Natural killer cell (primary cell): Measurements from ENCODE around the gene ZNF304. TPM values are rescaled to one million over a fixed set of nuclear protein-coding genes. Genes with fewer than 3 reads are reported as not detected.

Experiments
- ATAC-seq, 3 donors: fragments of 150-1000 bp in 2 of 3; fragments of 200-7000 bp in 1 of 3; cut with Tn5 transposase; 1 replicate in 1 of 3; 2 replicates in 2 of 3; pipeline ENCODE4 v1.10.0; 2021; ENCODE audit warnings: mild to moderate bottlenecking in 2 of 3, moderate library complexity in 2 of 3
- DNase-seq, 2 donors: peaks; one replicate each; pipeline versions ENCODE4 v3.0.0 to v3.0.0-alpha.2; 2013 to 2021; ENCODE audit warnings: mixed read lengths in 1 of 2
- H3K27ac ChIP-seq: one replicate; pipeline ENCODE4 v1.5.1; 2013; ENCODE audit warnings: mild to moderate bottlenecking, low read length
- H3K27me3 ChIP-seq: one replicate; pipeline ENCODE4 v1.6.1; 2013; ENCODE audit warnings: low read length; ENCODE audit not compliant: control insufficient read depth, insufficient read depth
- H3K36me3 ChIP-seq: one replicate; pipeline ENCODE4 v1.6.1; 2013; ENCODE audit warnings: low read length; ENCODE audit not compliant: control insufficient read depth, insufficient read depth
- H3K4me1 ChIP-seq: one replicate; pipeline ENCODE4 v1.6.1; 2013; ENCODE audit warnings: low read length; ENCODE audit not compliant: control insufficient read depth, insufficient read depth
- H3K4me3 ChIP-seq: one replicate; pipeline ENCODE4 v1.5.1; 2013; ENCODE audit warnings: low read length
- H3K9me3 ChIP-seq: one replicate; pipeline ENCODE4 v1.6.1; 2013; ENCODE audit warnings: low read length; ENCODE audit not compliant: control insufficient read depth, insufficient read depth
- H3K27ac Mint-ChIP-seq, 2 donors: one replicate each; pipeline ENCODE4 v1.8.0; 2022; ENCODE audit warnings: mild to moderate bottlenecking in 2 of 2, mixed read lengths in 2 of 2, moderate library complexity in 1 of 2
- H3K27me3 Mint-ChIP-seq, 2 donors: one replicate each; pipeline ENCODE4 v1.8.0; 2022; ENCODE audit warnings: low read depth in 2 of 2, mixed read lengths in 2 of 2
- H3K36me3 Mint-ChIP-seq: one replicate; pipeline ENCODE4 v1.8.0; 2022; ENCODE audit warnings: mixed read lengths
- H3K4me1 Mint-ChIP-seq, 2 donors: one replicate each; pipeline ENCODE4 v1.8.0; 2022; ENCODE audit warnings: mixed read lengths in 2 of 2
- H3K4me3 Mint-ChIP-seq: one replicate; pipeline ENCODE4 v1.8.0; 2022; ENCODE audit warnings: mild to moderate bottlenecking, moderate library complexity, mixed read lengths
- H3K9me3 Mint-ChIP-seq, 2 donors: one replicate each; pipeline ENCODE4 v1.8.0; 2022; ENCODE audit warnings: mixed read lengths in 2 of 2
- WGBS: methylation state at CpG from one replicate; pipeline ENCODE4 v1.1.7; 2013; ENCODE audit warnings: missing lambda C conversion rate; ENCODE audit not compliant: insufficient coverage; 5-methylcytosine and 5-hydroxymethylcytosine counted together
- intact Hi-C: fragments of 100-400 bp; cut with micrococcal nuclease; formaldehyde crosslinking; loops from one replicate; pipeline ENCODE4 v1.14.2; 2022
- total RNA-seq, 4 donors: library from RNA; stranded (reverse); fragments of 120-200 nt in 1 of 4; gene quantifications; one replicate each; pipeline versions ENCODE4 v1.2.3 to v1.2.4, GENCODE V29; 2013 to 2022
- TF ChIP-seq, protein P1 (sequence below): fragments of 200-600 bp; IDR thresholded peaks from one replicate; pipeline ENCODE4 v1.8.0; 2022; ENCODE audit warnings: antibody characterized with exemption

ZNF304 gene
- total RNA-seq, 3 donors from 2014 or later (not counting 1 experiment from before 2014, with no cell fraction given), result 6.6 to 10.7 (median 9.2) TPM

DNA sequence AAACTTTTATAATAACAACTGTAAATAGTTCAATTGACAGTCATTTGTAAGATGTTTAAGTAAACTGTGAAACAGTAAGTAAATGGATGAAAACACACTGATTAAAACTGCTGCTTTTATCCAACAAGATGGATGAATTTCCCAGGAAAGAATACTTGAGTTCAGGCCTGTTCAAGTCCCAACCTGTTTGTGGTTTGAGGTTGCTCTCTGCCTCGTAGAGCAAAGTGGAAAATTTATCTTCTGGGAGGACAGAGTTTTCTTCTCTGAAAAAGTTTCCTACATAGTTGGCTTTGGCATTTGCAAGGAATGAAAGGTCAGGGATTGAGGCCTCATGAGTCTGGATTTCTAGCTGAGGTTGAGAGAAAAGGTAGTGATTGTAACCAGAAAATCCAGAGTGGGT, 46.0 kb upstream of the ZNF304 start:
- H3K4me3 ChIP-seq, result no peak overlapping the region
- WGBS, result 0% methylated on average over 1 of the region's 1 CpG
- no peak for DNase-seq
- Mint-ChIP-seq H3K27me3 (no peaks in the 10 kb centered on the region), H3K9me3 (peaks cover 3% of the 10 kb centered on the region in 2 donors), H3K27ac (no peak overlapping the region), H3K4me3 (no peak overlapping the region), H3K36me3 (peaks cover 5% of the 10 kb centered on the region), H3K4me1 (peaks cover 13% of the 10 kb centered on the region in 2 donors)
- TF ChIP-seq, protein P1, sequence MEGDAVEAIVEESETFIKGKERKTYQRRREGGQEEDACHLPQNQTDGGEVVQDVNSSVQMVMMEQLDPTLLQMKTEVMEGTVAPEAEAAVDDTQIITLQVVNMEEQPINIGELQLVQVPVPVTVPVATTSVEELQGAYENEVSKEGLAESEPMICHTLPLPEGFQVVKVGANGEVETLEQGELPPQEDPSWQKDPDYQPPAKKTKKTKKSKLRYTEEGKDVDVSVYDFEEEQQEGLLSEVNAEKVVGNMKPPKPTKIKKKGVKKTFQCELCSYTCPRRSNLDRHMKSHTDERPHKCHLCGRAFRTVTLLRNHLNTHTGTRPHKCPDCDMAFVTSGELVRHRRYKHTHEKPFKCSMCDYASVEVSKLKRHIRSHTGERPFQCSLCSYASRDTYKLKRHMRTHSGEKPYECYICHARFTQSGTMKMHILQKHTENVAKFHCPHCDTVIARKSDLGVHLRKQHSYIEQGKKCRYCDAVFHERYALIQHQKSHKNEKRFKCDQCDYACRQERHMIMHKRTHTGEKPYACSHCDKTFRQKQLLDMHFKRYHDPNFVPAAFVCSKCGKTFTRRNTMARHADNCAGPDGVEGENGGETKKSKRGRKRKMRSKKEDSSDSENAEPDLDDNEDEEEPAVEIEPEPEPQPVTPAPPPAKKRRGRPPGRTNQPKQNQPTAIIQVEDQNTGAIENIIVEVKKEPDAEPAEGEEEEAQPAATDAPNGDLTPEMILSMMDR, result no peak
- H3K36me3 ChIP-seq, result peaks cover 6% of the 10 kb centered on the region
- peaks cover 8% of the 10 kb centered on the region for H3K9me3 ChIP-seq
- no peak for ATAC-seq
- no peaks in the 10 kb centered on the region for H3K27me3 ChIP-seq
- peaks cover 10% of the 10 kb centered on the region for H3K4me1 ChIP-seq
- H3K27ac ChIP-seq, result no peak overlapping the region
- intact Hi-C loops, result no loop called here

GRCh38 chr19:57308514-57308913, 42.6 kb upstream of the ZNF304 start:
- H3K4me3 Mint-ChIP-seq, result no peak overlapping the region
- no peaks in the 10 kb centered on the region for H3K27me3 ChIP-seq
- H3K27ac Mint-ChIP-seq, result peak overlapping the region in 1 of 2 donors; percentile 23
- H3K36me3 Mint-ChIP-seq, result peaks cover 7% of the 10 kb centered on the region
- no peak for ATAC-seq
- no peak overlapping the region for H3K27ac ChIP-seq
- no peak overlapping the region for H3K4me3 ChIP-seq
- peaks cover 9 to 10% of the 10 kb centered on the region in 2 donors for H3K4me1 Mint-ChIP-seq
- H3K27me3 Mint-ChIP-seq, result peaks cover 6 to 12% of the 10 kb centered on the region in 2 donors
- TF ChIP-seq, protein P1, result no peak
- peaks cover 3% of the 10 kb centered on the region in 2 donors for H3K9me3 Mint-ChIP-seq
- peaks cover 10% of the 10 kb centered on the region for H3K4me1 ChIP-seq
- DNase-seq, result no peak
- intact Hi-C loops, result no loop called here
- peaks cover 3% of the 10 kb centered on the region for H3K36me3 ChIP-seq
- peaks cover 10% of the 10 kb centered on the region for H3K9me3 ChIP-seq

- peaks cover 23 to 34% of the 10 kb centered on the region in 2 donors for H3K27me3 Mint-ChIP-seq
- H3K4me1 Mint-ChIP-seq, result peaks cover 9 to 10% of the 10 kb centered on the region in 2 donors
- Histone ChIP-seq H3K27ac (no peak overlapping the region), H3K27me3 (peaks cover 4% of the 10 kb centered on the region), H3K4me1 (peaks cover 10% of the 10 kb centered on the region), H3K4me3 (no peak overlapping the region), H3K9me3 (peaks cover 10% of the 10 kb centered on the region), H3K36me3 (no peaks in the 10 kb centered on the region)
- intact Hi-C loops, result no loop called here
- WGBS, result 84% methylated on average over 2 of the region's 2 CpGs
- ATAC-seq (no peak), DNase-seq (no peak)
- no peak overlapping the region for H3K4me3 Mint-ChIP-seq
- peaks cover 3% of the 10 kb centered on the region in 2 donors for H3K9me3 Mint-ChIP-seq
- peaks cover 16% of the 10 kb centered on the region for H3K36me3 Mint-ChIP-seq
- TF ChIP-seq, protein P1, result no peak
- no peak overlapping the region for H3K27ac Mint-ChIP-seq
Observed at GRCh38 chr19:57310792-57311191, 40.3 kb upstream of the ZNF304 start.

DNA sequence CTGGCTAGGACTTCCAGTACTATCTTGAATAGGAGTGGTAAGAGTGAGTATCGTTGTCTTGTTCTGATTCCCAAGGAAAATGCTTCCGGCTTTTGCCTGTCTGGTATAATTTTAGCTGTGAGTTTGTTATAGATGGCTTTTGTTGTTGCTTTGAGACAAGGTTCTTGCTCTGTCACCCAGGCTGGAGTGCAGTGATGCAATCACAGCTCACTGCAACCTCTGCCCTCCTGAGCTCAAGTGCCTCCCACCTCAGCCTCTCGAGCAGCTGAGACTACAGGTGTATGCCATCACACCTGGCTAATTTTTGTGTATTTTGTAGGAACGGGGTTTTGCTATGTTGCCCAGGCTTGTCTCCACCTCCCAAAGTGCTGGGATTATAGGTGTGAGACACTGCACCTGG, 36.9 kb upstream of the ZNF304 start:
- H3K4me3 Mint-ChIP-seq, result no peak overlapping the region
- no peak for ATAC-seq

More for the DNA sequence above, 36.9 kb upstream of the ZNF304 start:
- peaks cover 22% of the 10 kb centered on the region for H3K36me3 Mint-ChIP-seq
- Histone ChIP-seq H3K27ac (no peak overlapping the region), H3K27me3 (peaks cover 17% of the 10 kb centered on the region), H3K9me3 (peaks cover 7% of the 10 kb centered on the region), H3K4me1 (peaks cover 6% of the 10 kb centered on the region), H3K4me3 (no peak overlapping the region), H3K36me3 (no peaks in the 10 kb centered on the region)
- intact Hi-C loops, result no loop called here
- peaks cover 3 to 5% of the 10 kb centered on the region in 2 donors for H3K9me3 Mint-ChIP-seq
- peaks cover 6 to 9% of the 10 kb centered on the region in 2 donors for H3K4me1 Mint-ChIP-seq
- peaks cover 46 to 57% of the 10 kb centered on the region in 2 donors for H3K27me3 Mint-ChIP-seq
- WGBS, result 76% methylated on average over 4 of the region's 4 CpGs
- TF ChIP-seq, protein P1, result no peak
- H3K27ac Mint-ChIP-seq, result no peak overlapping the region
- DNase-seq, result no peak
